ENCODE data around the gene DYNLRB1. TPM values are rescaled to one million over a fixed set of nuclear protein-coding genes. Genes with fewer than 3 reads are reported as not detected.

DYNLRB1 gene
- total RNA-seq, 4 donors from 2014 or later, result 119 to 231 (median 210) TPM

DNA sequence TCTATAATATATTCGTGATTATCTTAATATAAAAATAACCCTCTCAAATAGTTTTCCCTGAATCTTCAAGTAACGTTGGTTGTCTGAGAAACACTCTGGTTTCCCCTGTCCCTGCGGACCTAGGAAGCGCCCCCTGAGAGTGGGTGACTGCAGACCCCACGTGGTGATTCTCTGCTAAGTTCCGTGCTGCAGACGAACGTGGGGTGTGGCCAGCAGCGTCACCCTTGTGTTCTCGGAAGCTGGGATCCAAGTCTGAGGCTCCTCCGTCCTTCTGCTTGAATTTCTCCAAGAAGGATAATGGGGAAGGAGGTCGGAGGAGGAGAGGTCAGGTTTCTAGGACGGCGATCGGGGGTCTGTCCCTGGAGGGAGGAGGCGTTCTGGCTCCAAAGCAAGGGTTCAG, 25.7 kb downstream of the DYNLRB1 start:
- DNase-seq, result no peak
- Histone ChIP-seq H3K9me3 (no peaks in the 10 kb centered on the region), H3K36me3 (peaks cover 30 to 36% of the 10 kb centered on the region in 2 donors), H3K27me3 (no peaks in the 10 kb centered on the region), H3K4me1 (no peaks in the 10 kb centered on the region), H3K27ac (no peak overlapping the region), H3K4me3 (replicated peaks in 1 of 3) (no peak overlapping the region)
- TF ChIP-seq, protein P1, sequence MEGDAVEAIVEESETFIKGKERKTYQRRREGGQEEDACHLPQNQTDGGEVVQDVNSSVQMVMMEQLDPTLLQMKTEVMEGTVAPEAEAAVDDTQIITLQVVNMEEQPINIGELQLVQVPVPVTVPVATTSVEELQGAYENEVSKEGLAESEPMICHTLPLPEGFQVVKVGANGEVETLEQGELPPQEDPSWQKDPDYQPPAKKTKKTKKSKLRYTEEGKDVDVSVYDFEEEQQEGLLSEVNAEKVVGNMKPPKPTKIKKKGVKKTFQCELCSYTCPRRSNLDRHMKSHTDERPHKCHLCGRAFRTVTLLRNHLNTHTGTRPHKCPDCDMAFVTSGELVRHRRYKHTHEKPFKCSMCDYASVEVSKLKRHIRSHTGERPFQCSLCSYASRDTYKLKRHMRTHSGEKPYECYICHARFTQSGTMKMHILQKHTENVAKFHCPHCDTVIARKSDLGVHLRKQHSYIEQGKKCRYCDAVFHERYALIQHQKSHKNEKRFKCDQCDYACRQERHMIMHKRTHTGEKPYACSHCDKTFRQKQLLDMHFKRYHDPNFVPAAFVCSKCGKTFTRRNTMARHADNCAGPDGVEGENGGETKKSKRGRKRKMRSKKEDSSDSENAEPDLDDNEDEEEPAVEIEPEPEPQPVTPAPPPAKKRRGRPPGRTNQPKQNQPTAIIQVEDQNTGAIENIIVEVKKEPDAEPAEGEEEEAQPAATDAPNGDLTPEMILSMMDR (IDR thresholded peaks at IDR 0.05), result no peak
- no peak for TF ChIP-seq POLR2A (IDR thresholded peaks at IDR 0.05)
- WGBS, 2 donors, result 86 to 89% methylated on average over 16 of the region's 16 CpGs
- intact Hi-C loops (cut with DNase I), result no loop called here

DNA sequence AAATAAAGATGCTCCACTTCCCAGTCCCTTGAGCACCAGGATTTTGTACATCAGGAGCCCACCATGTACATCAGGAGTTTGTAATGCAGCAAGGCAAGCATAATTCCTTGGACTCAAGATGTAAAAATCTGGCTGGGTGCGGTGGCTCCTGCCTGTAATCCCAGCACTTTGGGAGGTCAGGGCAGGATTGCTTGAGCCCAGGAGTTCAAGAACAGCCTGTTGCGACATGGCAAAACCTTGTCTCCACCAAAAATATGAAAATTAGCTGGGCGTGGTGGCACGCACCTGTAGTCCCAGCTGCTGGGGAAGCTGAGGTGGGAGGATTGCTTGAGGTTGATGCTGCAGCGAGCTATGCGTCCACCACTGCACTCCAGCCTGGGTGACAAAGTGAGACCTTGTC, 26.2 kb downstream of the DYNLRB1 start:
- peaks cover 24 to 32% of the 10 kb centered on the region in 2 donors for H3K36me3 ChIP-seq
- intact Hi-C loops (cut with DNase I), result no loop called here
- no peaks in the 10 kb centered on the region for H3K27me3 ChIP-seq
- no peak overlapping the region for H3K4me3 ChIP-seq (replicated peaks in 1 of 3)
- 96 to 98% methylated on average over 6 of the region's 6 CpGs for WGBS, 2 donors
- H3K9me3 ChIP-seq, result no peaks in the 10 kb centered on the region
- DNase-seq, result no peak
- H3K27ac ChIP-seq, result no peak overlapping the region
- TF ChIP-seq, protein P1 (IDR thresholded peaks at IDR 0.05), result no peak
- TF ChIP-seq POLR2A (IDR thresholded peaks at IDR 0.05), result no peak
- no peaks in the 10 kb centered on the region for H3K4me1 ChIP-seq

DNA sequence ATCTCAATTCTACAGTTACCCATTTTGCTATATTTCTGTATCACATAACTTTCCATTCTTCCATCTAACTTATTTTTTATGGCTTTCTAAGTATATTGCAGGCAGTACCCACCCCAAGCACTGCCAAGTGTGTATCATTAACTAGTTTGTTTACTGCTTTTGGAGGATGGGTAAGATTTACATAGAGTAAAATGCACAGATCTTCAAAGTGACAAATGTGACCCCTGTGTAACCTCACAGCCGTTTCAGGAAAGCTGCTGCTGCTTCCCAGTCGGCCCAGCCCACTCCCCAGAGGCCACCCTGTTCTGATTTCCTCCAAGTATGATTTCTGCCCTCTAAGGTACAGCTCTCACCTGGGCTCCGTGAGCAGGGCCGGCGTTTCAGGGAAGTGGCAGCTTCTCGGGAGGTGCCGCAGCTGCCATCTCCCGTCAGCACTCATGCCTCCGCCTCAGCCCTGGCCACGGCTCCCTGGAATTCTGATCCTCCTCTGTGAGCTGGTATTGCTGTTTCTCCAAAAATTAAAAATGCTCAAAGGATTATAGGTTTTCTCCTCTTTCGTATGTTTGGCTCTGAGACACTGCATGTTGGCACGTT, 27.3 kb downstream of the DYNLRB1 start:
- intact Hi-C loops (cut with DNase I), result no loop called here
- no peaks in the 10 kb centered on the region for H3K4me1 ChIP-seq
- H3K9me3 ChIP-seq, result no peaks in the 10 kb centered on the region
- no peak overlapping the region for H3K4me3 ChIP-seq (replicated peaks in 1 of 3)
- H3K27ac ChIP-seq, result no peak overlapping the region
- TF ChIP-seq, protein P1 (IDR thresholded peaks at IDR 0.05), result no peak
- H3K36me3 ChIP-seq, result peaks cover 21 to 32% of the 10 kb centered on the region in 2 donors
- H3K27me3 ChIP-seq, result no peaks in the 10 kb centered on the region
- WGBS, 2 donors, result 66 to 69% methylated on average over 12 of the region's 12 CpGs
- no peak for DNase-seq

DNA sequence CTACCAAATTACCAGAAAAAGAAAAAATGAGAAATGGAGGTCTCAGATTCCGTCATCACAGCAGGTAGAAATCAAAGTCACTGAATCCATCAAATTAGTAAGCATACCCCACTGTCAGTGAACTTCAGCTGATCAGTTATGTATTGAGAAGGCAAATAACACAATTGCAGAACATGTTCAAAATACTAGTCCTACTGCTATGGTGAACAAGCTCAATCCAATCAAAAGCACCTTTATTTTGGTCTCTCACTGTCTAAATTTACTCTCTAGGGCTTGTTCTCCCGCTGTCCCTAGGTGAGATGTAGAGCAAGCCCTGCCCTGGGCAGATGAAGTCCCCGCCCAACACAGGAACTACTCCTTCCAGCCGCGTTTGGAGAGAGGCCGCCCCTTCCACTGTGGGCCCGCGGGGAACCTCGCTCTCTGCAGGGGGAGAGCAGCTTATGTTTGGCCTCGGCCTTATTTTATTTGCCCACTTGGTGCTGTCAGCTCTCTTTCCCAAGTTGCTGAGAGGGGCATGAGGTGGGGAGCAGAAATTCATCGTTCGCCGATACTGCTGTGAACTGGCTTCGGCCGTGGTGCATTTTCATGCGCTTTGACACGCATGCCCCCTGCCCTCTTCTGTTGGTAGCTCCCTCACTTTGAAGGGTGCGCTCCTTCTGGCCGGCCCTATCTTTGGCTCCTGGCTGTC, 28.0 kb downstream of the DYNLRB1 start:
- Histone ChIP-seq H3K27ac (no peak overlapping the region), H3K9me3 (no peaks in the 10 kb centered on the region), H3K36me3 (peaks cover 21 to 30% of the 10 kb centered on the region in 2 donors), H3K4me3 (replicated peaks in 1 of 3) (no peak overlapping the region), H3K4me1 (no peaks in the 10 kb centered on the region), H3K27me3 (no peaks in the 10 kb centered on the region)
- 18 to 20% methylated on average over 12 to 19 of the region's 19 CpGs for WGBS, 2 donors
- peak; percentile 45 to 47 for DNase-seq
- intact Hi-C loops (cut with DNase I), result no loop called here
- no peak for TF ChIP-seq POLR2A (IDR thresholded peaks at IDR 0.05)
- TF ChIP-seq, protein P1 (IDR thresholded peaks at IDR 0.05), result no peak

DNA sequence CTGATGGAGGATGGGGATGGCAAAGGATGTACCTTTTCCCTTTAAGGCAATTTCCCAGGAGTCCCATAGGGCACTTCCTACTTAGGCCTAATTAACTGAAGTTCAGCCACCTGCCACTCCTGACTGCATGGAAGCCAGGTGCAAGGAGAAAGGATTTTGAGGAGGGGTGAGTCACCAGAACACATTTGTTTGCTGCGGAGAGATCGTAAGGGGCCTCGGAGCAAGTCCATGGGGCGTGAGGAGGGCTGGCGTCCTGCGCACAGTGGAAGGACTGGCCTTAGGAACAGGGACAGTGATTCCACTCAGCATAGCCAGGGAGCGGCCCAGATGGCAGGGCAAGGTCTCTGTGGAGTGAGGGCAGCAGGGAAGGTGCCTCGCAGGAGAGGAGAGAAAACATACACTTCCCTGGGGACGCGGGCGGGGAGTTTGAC, 30.5 kb downstream of the DYNLRB1 start:
- Histone ChIP-seq H3K36me3 (peaks cover 4 to 6% of the 10 kb centered on the region in 2 donors), H3K4me1 (no peaks in the 10 kb centered on the region), H3K27me3 (no peaks in the 10 kb centered on the region), H3K9me3 (no peaks in the 10 kb centered on the region), H3K27ac (no peak overlapping the region), H3K4me3 (replicated peaks in 1 of 3) (no peak overlapping the region)
- WGBS, 2 donors, result 85 to 88% methylated on average over 11 of the region's 11 CpGs
- intact Hi-C loops (cut with DNase I), result no loop called here
- TF ChIP-seq, protein P1 (IDR thresholded peaks at IDR 0.05), result no peak
- TF ChIP-seq POLR2A (IDR thresholded peaks at IDR 0.05), result no peak
- no peak for DNase-seq

All from thyroid gland (tissue), 4 donors.